Loucy (cell line): ENCODE results near the gene FARSB.

ENCODE experiments used
- EZH2phosphoT487 ChIP-seq: fragments of 200-600 bp; IDR thresholded peaks from 2 replicates; pipeline ENCODE4 v1.6.1; 2018; ENCODE audit warnings: antibody characterized with exemption, mild to moderate bottlenecking, moderate library complexity, borderline replicate concordance
- TF ChIP-seq, protein P1 (sequence below): fragments of 200-600 bp; sonication (generic); conservative IDR thresholded peaks from 2 replicates; pipeline ENCODE4 v1.5.1; 2014; ENCODE audit warnings: mild to moderate bottlenecking, antibody characterized with exemption, low read length

DNA sequence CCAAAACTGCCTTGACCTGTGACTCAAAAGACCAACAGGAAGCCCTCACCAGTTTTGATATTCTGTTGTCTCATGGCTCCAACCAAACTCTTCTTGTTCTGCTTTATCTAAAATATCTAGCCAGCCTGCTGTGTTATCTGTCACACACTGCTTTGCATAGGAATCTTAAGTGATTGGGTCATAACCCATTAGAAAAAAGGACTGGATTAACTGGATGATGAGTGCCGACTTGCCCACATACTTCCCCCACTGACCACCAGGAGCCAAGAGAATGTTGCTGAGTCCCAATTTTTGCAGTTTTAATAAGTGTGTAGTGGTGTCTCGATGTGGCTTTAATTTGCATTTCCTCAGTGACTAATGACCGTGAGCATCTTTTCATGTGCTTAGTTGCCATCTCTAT, 22.1 kb upstream of the FARSB start:
- TF ChIP-seq, protein P1, sequence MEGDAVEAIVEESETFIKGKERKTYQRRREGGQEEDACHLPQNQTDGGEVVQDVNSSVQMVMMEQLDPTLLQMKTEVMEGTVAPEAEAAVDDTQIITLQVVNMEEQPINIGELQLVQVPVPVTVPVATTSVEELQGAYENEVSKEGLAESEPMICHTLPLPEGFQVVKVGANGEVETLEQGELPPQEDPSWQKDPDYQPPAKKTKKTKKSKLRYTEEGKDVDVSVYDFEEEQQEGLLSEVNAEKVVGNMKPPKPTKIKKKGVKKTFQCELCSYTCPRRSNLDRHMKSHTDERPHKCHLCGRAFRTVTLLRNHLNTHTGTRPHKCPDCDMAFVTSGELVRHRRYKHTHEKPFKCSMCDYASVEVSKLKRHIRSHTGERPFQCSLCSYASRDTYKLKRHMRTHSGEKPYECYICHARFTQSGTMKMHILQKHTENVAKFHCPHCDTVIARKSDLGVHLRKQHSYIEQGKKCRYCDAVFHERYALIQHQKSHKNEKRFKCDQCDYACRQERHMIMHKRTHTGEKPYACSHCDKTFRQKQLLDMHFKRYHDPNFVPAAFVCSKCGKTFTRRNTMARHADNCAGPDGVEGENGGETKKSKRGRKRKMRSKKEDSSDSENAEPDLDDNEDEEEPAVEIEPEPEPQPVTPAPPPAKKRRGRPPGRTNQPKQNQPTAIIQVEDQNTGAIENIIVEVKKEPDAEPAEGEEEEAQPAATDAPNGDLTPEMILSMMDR = no peak
- no peak for TF ChIP-seq EZH2phosphoT487
